Measurements from ENCODE around the gene MIEF1. TPM values are rescaled to one million over a fixed set of nuclear protein-coding genes. Genes with fewer than 3 reads are reported as not detected.
A peak's percentile ranks its signal among the peaks of the same experiment; 100 is the strongest.

MIEF1 gene
- total and polyA plus RNA-seq, 2 of the 8 experiments (the other 6 are each of a cell fraction or from before 2014, with no cell fraction given), result 16.8 to 32.7 TPM

- no peak overlapping the region for H4K91ac ChIP-seq (replicated peaks; ENCODE audit: insufficient read length, low read length)
- FAIRE-seq (no peak), DNase-seq (ENCODE audit: low read depth in 1 of 2, low spot score in 2 of 2) (no peak)
- no peaks in the 10 kb centered on the region; the same call in 1 of the 2 replicates for H3K23me2 ChIP-seq (ENCODE audit: low read depth, low read length)
- no peaks in the 10 kb centered on the region for H3K9me3 ChIP-seq (ENCODE audit: insufficient read depth in 2 of 2, low read depth in 1 of 2, low read length in 1 of 2)
- H2BK12ac ChIP-seq (ENCODE audit: low read depth, low read length), result no peak overlapping the region
- H4K20me1 ChIP-seq (replicated peaks in 1 of 2; ENCODE audit: control insufficient read depth in 1 of 2, insufficient read depth in 2 of 2, low read length in 2 of 2), result peaks cover 0 to 5% of the 10 kb centered on the region in 2 experiments
- H2BK20ac ChIP-seq (ENCODE audit: low read length), result no peak overlapping the region
- no peak overlapping the region for H2BK15ac ChIP-seq (ENCODE audit: low read length)
- H3K4me3 ChIP-seq (ENCODE audit: extremely low read depth in 1 of 4, insufficient read depth in 2 of 4, low read depth in 3 of 4, low read length in 4 of 4), result peak overlapping the region; percentile 8 to 54 (median 20); a peak in 5 of 8 replicates
- no peak overlapping the region for H2BK120ac ChIP-seq (replicated peaks; ENCODE audit: low read depth, low read length)
- no peak overlapping the region for H3K23ac ChIP-seq (ENCODE audit: insufficient read length)
- peak overlapping the region; percentile 35; the same call in 1 of the 2 replicates for H4K8ac ChIP-seq (ENCODE audit: extremely low read depth, insufficient read depth, low read length)
- H3K18ac ChIP-seq (ENCODE audit: extremely low read depth, low read length), result no peak overlapping the region; the same call in 1 of the 2 replicates
- H3K36me3 ChIP-seq (ENCODE audit: control insufficient read depth in 2 of 4, insufficient read depth in 4 of 4, low read length in 3 of 4), result peaks cover 0 to 3% (median 0%) of the 10 kb centered on the region in 4 experiments; a peak in 1 of 8 replicates
- H3K14ac ChIP-seq (ENCODE audit: insufficient read length), result no peak overlapping the region
- peaks cover 30 to 51% (median 45%) of the 10 kb centered on the region in 4 experiments for H3K27me3 ChIP-seq (replicated peaks in 1 of 4; ENCODE audit: control insufficient read depth in 3 of 4, extremely low read depth in 1 of 4, insufficient read depth in 3 of 4, low read length in 3 of 4)
- POLR2A ChIA-PET (ENCODE audit: partially characterized antibody), result interaction anchor here (0.7 to 2.6 kb wide), 3 partner anchors 12 to 37 kb away, joined by 3 to 9 read pairs (median 6); partner anchors contain the start of gene ATF4
- H2BK5ac ChIP-seq (ENCODE audit: low read depth, low read length), result no peak overlapping the region
- no peak overlapping the region for H3K56ac ChIP-seq (replicated peaks; ENCODE audit: insufficient read length, low read depth, low read length)
- H3K9ac ChIP-seq (replicated peaks in 1 of 4; ENCODE audit: extremely low read depth in 1 of 4, low read depth in 3 of 4, low read length in 3 of 4), result no peak overlapping the region
- no peak overlapping the region for H3K4ac ChIP-seq (replicated peaks; ENCODE audit: insufficient read length, low read depth, low read length)
- H3K4me2 ChIP-seq (ENCODE audit: insufficient read depth in 1 of 2, low read depth in 2 of 2, low read length in 2 of 2), result peak overlapping the region; percentile 54 to 69
- H3K79me2 ChIP-seq (ENCODE audit: control insufficient read depth in 1 of 2, insufficient read depth in 2 of 2, low read length in 2 of 2), result no peaks in the 10 kb centered on the region
- H2AK5ac ChIP-seq (ENCODE audit: low read depth, low read length), result no peak overlapping the region
- no peak overlapping the region for H3K27ac ChIP-seq (ENCODE audit: low read depth, low read length)
- H3K4me1 ChIP-seq (replicated peaks in 1 of 4; ENCODE audit: control insufficient read depth in 3 of 4, insufficient read depth in 4 of 4, low read length in 3 of 4), result peaks cover 4 to 21% (median 6%) of the 10 kb centered on the region in 4 experiments; a peak in 6 of 7 replicates
- no peak overlapping the region for H4K5ac ChIP-seq (ENCODE audit: insufficient read length, low read depth, low read length)
- WGBS, 2 experiments (ENCODE audit: extremely low coverage in 1 of 2, insufficient coverage in 1 of 2, insufficient read length in 1 of 2, insufficient replicate concordance in 2 of 2, low coverage in 1 of 2, low lambda C conversion rate in 2 of 2, missing lambda C conversion rate in 1 of 2), result 22% methylated on average over 37 of the region's 72 CpGs; no CpG with 5 or more reads in 1 of the 2 experiments
- H2AFZ ChIP-seq (ENCODE audit: low read length), result no peak overlapping the region
- no peaks in the 10 kb centered on the region for H3K79me1 ChIP-seq (ENCODE audit: low read depth, low read length)
- CTCF ChIA-PET (ENCODE audit: partially characterized antibody), result interaction anchor here (0.7 to 3.2 kb wide), 7 partner anchors 22 to 75 kb away, joined by 3 to 17 read pairs (median 4); no protein-coding TSS in a partner anchor
- TF ChIP-seq KDM1A (IDR thresholded peaks at IDR 0.05; ENCODE audit: borderline replicate concordance, low read length) (no peak), JUND (IDR thresholded peaks at IDR 0.05; ENCODE audit: low read length) (no peak), POU5F1 (IDR thresholded peaks at IDR 0.05; ENCODE audit: low read depth, low read length) (no peak), EZH2 (IDR thresholded peaks at IDR 0.05; ENCODE audit: low read depth, low read length, severe bottlenecking) (peak; percentile 56)
- TF ChIP-seq, protein P1, sequence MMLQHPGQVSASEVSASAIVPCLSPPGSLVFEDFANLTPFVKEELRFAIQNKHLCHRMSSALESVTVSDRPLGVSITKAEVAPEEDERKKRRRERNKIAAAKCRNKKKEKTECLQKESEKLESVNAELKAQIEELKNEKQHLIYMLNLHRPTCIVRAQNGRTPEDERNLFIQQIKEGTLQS (IDR thresholded peaks at IDR 0.05; ENCODE audit: insufficient read depth, low read depth, low read length), result no peak
Observed at GRCh38 chr22:39556970-39557841, 55.1 kb downstream of the MIEF1 start.
